HG03196 (cell line): ENCODE data around the gene RPL13A.

Experiments used
- ATAC-seq: cut with Tn5 transposase; IDR thresholded peaks from one replicate; pipeline ENCODE4 v1.9.1; 2021; ENCODE audit not compliant: unreplicated experiment

RPL13A gene

DNA sequence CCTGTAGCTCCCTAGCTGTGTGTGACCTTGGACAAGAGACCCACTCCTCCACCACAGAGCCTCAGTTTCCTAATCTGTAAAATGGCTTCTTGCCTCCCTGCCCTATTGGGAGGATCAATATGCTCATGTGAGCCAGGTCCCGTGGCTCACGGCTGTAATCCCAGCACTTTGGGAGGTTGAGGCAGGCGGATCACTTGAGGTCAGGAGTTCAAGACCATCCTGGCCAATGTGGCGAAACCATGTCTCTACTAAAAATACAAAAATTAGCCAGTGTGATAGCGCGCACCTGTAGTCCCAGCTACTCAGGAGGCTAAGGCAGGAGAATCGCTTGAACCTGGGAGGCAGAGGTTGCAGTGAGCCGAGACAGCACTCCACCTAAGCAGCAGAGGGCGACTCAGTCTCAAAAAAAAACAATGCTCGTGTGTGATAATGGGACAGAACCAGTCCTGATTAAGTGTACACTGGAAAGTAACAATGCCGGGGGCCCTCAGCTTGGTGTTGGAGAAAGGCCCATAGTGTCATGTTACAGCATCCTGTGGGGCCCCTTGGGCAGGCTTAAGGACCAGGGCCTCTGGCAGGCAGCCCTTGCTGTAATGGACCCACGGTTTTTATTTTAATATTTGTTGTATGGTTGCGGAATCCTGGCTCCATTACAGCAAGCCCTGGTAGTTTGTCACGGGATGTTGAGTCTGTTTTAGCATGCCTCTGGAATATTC, 15.6 kb downstream of the RPL13A start:
- no peak for ATAC-seq

- no peak for ATAC-seq
Measured at GRCh38 chr19:49503582-49503962, 16.2 kb downstream of the RPL13A start.

GRCh38 chr19:49506575-49507105, 19.2 kb downstream of the RPL13A start:
- no peak for ATAC-seq

DNA sequence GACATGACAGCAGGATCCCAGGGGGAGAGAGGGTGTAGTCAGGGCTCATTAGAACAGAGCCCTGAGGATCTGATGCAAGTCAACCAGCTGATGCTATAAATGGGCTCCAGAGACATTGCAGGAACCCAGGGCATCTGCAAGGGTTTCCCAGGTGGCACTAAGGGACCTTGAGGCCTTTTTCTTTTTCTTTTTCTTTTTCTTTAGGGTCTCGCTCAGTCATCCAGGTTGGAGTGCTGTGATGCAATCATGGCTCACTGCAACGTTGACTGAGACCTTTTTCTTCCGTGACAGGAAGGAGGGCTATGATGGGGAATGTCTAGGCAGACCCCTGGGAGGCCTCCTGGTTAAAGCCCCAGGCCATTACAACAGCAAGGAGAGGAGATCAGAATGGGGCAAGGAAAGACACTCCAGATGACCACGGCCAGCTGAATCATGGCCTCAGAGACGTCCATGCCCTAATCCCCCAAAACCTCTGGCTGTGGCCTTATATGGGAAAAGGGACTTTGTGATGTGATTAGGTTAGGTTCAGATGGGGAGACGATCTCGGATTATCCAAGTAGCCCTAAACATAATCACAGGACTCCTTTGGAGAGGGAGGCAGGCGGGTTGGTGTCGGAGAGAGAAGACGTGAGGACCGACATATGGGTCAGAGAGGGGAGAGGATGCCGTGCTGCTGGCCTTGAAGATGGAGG, 20.5 kb downstream of the RPL13A start:
- ATAC-seq: no peak

DNA sequence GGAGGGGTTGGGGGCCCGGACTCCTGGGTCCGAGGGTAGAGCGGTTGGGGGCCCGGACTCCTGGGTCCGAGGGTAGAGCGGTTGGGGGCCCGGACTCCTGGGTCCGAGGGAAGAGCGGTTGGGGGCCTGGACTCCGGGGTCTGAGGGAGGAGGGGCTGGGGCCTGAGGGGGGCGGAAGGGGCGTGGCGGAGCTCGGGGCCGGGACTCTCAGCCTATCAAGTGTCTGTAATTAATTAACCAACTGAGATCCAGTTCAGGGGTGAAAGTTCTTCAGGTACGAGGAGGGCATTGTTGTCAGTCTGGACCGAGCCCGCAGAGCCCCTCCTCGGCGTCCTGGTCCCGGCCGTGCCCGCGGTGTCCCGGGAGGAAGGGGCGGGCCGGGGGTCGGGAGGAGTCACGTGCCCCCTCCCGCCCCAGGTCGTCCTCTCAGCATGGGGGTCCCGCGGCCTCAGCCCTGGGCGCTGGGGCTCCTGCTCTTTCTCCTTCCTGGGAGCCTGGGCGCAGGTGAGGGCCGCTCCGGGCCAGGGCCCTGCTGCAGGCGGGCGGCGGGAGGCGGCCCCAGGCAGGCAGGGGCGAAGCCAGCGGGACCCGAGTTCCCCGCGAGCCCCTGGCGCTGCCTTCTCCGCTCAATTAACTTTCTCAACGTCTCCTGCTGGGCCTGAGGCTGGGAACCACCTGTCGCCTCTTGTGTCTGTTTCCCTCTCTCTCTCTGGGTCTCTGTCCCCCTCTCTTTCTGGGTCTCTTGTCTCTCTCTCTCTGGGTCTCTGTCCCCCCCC, 25.8 kb downstream of the RPL13A start:
- no peak for ATAC-seq

DNA sequence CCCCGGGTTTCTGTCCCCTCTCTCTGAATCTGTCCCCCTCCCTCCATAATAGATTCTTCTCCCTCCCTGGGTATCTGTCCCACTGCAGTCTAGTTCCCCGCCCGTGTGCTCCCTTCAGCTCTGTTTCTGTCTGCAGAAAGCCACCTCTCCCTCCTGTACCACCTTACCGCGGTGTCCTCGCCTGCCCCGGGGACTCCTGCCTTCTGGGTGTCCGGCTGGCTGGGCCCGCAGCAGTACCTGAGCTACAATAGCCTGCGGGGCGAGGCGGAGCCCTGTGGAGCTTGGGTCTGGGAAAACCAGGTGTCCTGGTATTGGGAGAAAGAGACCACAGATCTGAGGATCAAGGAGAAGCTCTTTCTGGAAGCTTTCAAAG, 26.3 kb downstream of the RPL13A start:
- ATAC-seq: no peak

DNA sequence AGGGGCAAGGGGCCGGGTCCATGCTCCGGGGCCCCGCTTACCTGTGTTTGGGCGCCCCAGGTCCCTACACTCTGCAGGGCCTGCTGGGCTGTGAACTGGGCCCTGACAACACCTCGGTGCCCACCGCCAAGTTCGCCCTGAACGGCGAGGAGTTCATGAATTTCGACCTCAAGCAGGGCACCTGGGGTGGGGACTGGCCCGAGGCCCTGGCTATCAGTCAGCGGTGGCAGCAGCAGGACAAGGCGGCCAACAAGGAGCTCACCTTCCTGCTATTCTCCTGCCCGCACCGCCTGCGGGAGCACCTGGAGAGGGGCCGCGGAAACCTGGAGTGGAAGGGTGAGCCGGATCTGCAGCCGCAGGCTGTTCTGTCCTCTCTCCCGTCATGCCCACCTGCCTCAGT, 26.7 kb downstream of the RPL13A start:
- no peak for ATAC-seq

GRCh38 chr19:49515767-49516166, 28.4 kb downstream of the RPL13A start:
- ATAC-seq: no peak

- ATAC-seq: no peak
Measured at GRCh38 chr19:49518033-49518432, 30.6 kb downstream of the RPL13A start.

DNA sequence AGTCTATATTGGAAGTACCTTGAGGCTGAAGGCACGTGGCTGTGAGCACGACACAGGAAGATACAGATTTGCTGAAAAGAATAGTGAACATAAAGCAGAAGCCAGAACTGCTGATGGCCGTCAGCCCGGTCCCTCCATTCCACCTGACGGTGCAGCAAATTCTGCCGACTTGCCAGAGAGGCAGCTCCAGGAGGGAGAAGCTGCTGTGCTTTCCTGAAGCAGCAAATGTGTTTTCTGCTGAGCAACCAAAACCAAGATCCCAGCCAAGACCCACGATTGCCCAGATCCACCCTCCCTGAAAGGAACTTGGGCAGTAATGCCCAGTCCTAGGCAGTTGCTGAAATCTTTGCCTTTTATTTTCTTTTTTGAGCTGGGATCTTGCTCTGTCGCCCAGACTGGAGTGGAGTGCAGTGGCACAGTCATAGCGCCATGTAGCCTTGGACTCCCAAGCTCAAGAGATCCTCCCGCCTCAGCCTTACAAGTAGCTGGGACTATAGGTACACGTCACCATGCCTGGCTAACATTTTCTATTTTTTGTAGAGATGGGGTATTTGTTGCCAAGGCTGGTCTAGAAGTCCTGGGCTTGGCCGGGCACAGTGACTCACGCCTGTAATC, 33.4 kb downstream of the RPL13A start:
- no peak for ATAC-seq

DNA sequence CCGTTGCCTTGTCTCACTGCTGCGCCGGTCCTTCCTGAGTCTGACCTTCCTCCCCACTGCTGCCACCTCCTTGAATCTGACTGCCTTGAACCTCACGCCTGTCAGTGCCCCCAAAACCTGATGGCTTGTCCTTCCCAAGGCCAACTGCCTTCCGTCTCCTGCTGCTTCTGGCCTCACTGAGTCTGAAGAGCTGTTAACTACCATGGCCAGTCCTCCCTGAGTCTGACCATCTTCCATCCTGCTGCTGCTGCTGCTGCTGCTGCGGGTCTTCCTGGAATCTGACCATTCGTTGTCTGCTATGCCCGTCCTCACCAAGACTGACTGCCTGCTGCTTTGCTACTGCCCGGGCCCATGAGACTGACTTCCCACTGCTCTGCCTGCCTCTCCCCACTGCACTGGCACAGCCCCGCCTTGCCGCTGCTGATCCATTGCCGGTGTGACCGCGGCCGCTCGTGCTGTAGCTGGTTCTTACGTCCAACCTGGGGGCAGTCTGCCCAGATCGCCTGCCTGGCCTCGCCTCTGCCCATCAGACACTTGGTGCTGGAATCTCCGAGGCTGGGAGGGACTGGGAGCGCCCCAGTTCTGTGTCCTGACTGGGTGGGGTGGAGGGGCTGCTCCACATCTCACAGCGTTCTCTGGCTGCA, 37.5 kb downstream of the RPL13A start:
- ATAC-seq: no peak

DNA sequence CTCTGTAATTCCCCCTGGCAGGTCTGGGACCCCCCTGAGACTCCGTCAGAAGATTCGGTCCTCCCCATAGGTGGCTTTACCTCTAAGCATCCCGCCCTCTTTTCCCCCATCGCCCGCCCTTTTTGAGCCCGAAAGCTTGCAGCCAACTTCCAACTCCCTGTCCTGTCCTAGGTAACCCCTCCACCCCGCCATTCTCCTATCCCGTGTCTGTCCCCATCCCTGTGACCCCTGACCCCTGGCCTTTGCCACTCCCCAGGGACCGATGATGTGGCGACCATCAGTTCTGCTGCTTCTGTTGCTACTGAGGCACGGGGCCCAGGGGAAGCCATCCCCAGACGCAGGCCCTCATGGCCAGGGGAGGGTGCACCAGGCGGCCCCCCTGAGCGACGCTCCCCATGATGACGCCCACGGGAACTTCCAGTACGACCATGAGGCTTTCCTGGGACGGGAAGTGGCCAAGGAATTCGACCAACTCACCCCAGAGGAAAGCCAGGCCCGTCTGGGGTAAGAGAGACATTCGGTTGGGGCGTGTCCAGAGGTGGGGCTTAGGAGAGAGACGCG, 40.9 kb downstream of the RPL13A start:
- ATAC-seq: no peak

- no peak for ATAC-seq
Measured at GRCh38 chr19:49530708-49531107, 43.3 kb downstream of the RPL13A start.

DNA sequence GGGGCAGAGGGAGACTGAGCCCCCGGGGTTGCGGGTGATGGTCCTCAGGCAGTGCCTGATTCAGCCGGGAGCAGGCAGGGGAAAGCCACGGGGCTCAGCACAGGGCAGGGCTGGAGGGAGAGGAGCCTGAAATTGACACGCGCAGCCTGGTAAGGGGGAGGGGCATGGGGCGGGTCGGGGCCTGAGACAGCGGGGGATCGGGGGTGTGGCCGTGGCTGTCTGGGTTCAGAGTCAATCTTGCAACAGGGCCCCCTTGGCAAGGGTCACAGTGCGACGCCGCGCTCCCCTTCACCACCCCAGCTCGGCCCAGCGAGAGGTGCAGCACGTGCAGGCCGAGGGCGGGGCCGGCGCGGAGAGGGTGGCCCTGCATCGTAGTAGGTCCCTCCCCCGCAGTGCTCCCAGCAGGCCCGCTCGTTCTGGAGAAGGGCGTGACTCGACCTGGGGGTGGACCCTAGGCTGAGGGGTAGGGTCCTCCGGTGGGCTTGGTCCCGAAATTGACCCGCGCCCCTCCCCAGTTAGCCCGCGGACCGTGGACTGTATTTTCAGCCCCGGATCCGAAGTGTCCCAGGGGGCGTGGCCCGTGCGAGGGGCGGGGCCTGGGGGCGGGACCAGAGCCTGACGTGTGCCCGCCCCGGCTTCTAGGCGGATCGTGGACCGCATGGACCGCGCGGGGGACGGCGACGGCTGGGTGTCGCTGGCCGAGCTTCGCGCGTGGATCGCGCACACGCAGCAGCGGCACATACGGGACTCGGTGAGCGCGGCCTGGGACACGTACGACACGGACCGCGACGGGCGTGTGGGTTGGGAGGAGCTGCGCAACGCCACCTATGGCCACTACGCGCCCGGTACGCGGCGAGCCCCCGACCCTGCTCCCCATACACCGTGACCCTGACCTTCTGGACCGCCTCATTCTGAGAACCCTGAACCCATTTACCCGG, 46.4 kb downstream of the RPL13A start:
- peak; percentile 66 for ATAC-seq

- ATAC-seq: no peak
Measured at GRCh38 chr19:49534632-49535385, 47.4 kb downstream of the RPL13A start.

DNA sequence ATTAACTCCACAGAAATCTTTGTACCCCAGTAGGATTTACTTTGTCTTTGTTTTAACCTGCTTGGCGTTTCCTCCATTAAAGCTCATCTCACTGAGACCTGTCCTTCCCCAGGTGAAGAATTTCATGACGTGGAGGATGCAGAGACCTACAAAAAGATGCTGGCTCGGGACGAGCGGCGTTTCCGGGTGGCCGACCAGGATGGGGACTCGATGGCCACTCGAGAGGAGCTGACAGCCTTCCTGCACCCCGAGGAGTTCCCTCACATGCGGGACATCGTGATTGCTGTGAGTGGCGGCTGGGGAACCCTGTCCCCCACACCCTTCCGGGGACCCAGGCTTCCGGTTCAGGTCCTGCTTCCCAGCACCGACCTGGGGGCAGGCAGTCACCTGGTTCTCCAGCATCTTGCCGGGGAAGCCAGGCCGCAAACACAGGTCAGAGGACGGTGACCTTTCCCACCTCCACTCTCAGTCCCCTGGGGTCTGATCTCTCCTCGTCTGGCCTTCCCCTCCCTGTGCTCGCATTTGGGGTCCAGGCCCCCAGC, 49.6 kb downstream of the RPL13A start:
- no peak for ATAC-seq

GRCh38 chr19:49538643-49539042, 51.2 kb downstream of the RPL13A start:
- ATAC-seq: no peak

- ATAC-seq: no peak
Measured at GRCh38 chr19:49539192-49539952, 52.0 kb downstream of the RPL13A start.
